Measurements from ENCODE around the gene ERLIN1.

ERLIN1 gene

GRCh38 chr10:100168313-100168643 is 17.6 kb downstream of the ERLIN1 start:
- no peak for DNase-seq

GRCh38 chr10:100167553-100168312 is 18.1 kb downstream of the ERLIN1 start:
- DNase-seq = no peak

- no peak for DNase-seq
These were observed 21.9 kb downstream of the ERLIN1 start for GRCh38 chr10:100163704-100164621.

DNA sequence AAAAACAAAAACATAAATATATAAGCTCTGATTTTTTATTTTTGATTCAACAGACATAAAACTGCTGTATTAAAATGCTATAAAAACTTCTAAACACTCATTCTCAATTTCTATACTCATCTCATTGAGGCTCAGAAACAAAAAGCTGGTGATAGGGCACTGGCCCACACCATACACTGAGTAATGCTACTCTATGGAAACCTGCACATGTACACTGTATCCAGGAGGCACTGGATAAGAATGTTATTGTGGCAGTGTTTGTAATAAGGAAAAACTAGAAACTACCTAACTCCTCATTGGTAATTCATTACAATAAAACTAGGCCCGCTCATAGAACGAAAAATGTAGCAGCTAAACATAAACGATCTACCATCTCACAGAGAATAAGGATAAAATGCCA is 23.1 kb downstream of the ERLIN1 start:
- DNase-seq = no peak

DNA sequence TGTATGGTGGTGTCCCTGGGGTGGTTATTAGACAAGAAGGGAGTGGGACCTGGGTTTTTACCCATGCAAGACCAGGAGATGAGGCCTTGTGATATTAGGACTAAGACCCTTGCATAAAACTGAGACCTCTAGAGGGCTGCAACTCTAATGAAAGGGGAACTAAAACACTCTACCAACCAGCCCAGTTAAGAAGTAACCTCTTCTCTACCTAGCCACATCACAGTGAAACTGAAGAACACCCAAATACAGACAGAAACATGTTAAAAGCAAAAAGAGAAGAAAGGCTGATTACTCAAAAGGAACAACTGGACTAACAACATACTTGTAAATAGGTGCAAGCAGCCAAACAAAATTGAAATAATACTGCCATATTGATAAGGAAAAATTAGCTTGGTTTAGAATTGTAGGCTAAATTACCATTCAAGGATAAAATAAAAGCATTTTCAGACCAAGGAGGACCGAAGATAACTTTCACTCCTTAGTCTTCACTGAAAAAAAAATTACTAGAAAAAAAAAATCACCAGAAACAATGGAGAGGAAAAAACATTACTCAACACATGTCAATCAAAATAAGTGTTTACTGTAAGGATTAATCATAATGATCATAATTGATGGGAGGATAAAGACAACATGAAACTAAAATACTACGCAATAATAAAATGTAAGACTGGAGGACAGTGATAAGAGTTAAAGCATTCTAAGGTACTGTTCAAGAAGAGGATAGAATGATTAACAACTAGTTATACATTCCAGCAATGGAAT is 27.6 kb downstream of the ERLIN1 start:
- no peak for DNase-seq

DNA sequence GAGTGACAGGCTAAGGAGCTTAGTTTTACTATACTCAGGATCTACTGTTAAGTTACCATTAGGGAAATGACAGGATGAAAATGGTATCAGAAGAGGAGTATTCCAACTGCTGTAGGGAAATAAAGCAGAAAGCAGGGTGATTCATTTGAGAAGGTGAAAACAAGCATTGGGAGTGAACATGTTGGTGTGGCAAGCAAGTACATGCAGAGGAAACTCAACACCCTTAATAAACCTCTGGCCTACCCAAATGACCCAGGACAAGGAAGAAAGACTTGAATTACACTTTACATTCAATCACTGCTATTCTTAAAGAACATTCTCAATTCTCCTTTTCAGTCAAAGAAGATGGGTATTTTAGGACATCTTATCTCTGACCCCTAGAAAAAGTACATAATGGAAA is 28.7 kb downstream of the ERLIN1 start:
- DNase-seq = no peak

DNA sequence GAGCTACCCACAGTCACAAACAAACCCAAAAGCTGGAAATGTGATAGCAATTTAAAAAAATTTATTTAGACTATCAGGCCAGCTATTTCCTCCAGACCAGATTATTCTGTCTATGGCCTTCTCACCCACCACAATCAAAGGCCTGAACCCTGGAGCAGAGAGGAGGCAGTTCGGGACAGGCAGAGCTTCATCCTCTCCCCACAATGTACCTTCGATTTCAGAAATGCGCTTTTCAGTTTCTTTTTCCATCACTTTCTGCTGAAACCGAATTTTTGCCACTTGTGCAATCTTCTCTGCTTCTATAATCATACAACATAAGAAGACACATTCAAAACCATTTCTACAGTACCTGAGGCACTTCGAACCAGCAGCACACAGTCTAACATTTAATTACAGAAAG is 29.9 kb downstream of the ERLIN1 start:
- no peak for DNase-seq

- DNase-seq = no peak
These were observed 31.2 kb downstream of the ERLIN1 start for GRCh38 chr10:100154666-100155065.

GRCh38 chr10:100153239-100153825 is 32.5 kb downstream of the ERLIN1 start:
- no peak for DNase-seq

- no peak for DNase-seq
These were observed 34.0 kb downstream of the ERLIN1 start for GRCh38 chr10:100151723-100152300.

GRCh38 chr10:100148353-100149211 is 37.2 kb downstream of the ERLIN1 start:
- DNase-seq = no peak

DNA sequence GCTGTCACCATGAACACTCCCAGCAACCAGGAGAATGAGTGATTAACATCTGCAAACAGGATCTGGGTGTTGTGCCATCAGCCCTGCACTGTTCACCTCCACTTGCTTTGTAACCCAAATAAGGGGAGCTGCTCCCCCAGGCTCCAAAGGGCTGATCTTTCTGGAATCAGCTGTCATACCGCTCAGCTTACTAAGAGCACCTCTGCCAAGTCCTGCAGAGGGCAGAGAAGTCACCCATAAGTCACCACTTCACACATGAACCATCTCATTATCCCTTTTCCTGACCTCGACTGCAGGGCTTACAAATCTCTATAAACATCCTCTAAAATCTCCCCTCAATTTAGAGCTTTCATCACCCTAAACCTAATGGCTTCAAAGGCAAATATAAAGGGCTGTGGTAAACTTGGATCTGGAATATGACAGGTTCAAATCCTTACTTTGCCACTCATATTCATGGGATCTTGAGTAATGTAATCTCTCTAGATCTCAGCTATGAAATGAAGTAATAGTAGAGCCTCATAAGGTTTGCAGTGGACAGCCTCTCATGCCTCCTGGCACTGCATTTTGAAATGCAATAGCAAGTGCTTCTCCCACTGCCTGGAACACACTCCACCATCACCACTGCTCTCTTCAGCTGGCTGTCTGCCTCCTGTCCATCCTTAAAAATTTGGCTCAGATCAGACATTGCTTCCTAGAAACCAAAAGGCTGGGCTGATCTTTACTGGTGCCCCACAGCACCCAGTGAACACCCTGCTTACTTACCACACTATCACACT is 38.8 kb downstream of the ERLIN1 start:
- DNase-seq = no peak

- no peak for DNase-seq
These were observed 39.4 kb downstream of the ERLIN1 start for GRCh38 chr10:100146398-100146797.

- DNase-seq = no peak
These were observed 42.1 kb downstream of the ERLIN1 start for GRCh38 chr10:100143756-100144155.

GRCh38 chr10:100141446-100142087 is 44.3 kb downstream of the ERLIN1 start:
- no peak for DNase-seq

DNA sequence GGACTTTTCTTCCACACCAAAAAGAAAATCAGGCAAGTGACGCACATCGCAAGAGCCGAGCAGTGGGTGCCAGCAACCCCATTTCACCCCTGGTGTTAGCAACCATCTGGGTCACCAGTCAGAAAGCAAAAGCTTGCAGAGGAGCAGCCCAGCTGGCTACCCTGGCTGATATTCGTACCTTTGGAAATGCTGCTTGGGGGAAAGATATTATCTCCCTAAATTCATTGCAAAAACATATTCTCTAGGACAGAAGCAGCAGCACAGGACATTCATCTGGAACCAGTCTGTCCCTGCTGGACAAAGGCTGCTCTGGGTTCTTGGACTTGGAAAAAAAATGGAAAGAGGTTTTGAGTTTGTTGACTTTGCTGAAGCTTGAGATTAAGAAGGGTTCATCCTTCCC is 45.8 kb downstream of the ERLIN1 start:
- no peak for DNase-seq

- no peak for DNase-seq
These were observed 46.8 kb downstream of the ERLIN1 start for GRCh38 chr10:100138921-100139496.

DNA sequence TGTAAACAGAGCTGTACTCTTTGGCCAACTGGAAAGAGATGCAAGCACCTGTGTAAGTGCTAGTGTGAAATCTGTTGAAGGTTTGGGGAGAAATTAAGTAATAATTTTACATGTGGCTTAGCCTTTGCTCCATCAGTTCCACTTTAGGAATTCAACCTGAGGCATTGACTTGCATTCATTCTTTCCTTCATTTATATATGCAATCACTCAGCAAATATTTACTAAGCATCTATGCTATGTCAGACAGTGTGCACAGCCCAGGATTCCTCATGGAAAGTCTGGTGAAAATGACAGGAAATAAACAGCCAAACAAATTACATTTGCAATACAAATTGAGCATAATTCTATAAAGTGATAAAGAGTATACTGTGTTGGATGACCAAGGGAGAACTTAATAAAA is 50.3 kb downstream of the ERLIN1 start:
- DNase-seq = no peak

- DNase-seq = no peak
These were observed 52.0 kb downstream of the ERLIN1 start for GRCh38 chr10:100133801-100134200.

DNA sequence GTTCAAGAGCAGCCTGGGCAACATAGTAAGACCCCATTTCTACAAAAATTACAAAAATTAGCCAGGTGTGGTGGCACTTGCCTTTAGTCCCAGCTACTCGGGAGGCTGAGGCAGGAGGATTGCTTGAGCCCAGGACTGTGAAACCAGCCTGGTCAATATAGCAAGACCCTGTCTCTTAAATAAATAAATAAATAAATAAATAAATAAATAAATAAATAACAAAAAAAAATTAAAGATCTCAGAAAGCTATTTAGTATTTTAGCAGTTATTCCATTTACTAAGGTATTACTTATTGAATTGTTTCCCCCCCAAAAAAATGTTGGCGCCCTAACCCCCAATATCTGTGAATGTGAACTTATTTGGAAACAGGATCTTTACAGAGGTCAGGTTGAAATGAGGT is 53.4 kb downstream of the ERLIN1 start:
- no peak for DNase-seq
